H1 (cell line): ENCODE results near the gene PTPRH. TPM values are rescaled to one million over a fixed set of nuclear protein-coding genes. Genes with fewer than 3 reads are reported as not detected.
A peak's percentile ranks its signal among the peaks of the same experiment; 100 is the strongest.

Source experiments
- CTCF ChIA-PET: fragments of 300-600 bp; sonication (Branson Sonifier 250); formaldehyde crosslinking; loops from one replicate; lab custom pipeline; 2021; ENCODE audit not compliant: partially characterized antibody; lab: Charles Lee
- POLR2A ChIA-PET: fragments of 300-600 bp; sonication (Branson Sonifier 250); formaldehyde crosslinking; loops from one replicate; lab custom pipeline; 2021; ENCODE audit warnings: inconsistent platforms; ENCODE audit not compliant: partially characterized antibody; lab: Charles Lee
- DNase-seq, 2 experiments: peaks; one replicate each; pipeline versions ENCODE4 v3.0.0 to v3.0.0-alpha.2; 2010 to 2022; ENCODE audit warnings: low spot score in 2 of 2, low read depth in 1 of 2, mixed read lengths in 1 of 2
- FAIRE-seq: peaks from 2 replicates; lab custom pipeline; 2011; peaks lifted over from hg19 to GRCh38; lab: Jason Lieb, UNC
- H2AFZ ChIP-seq: 2 replicates; pipeline ENCODE4 v1.8.1; 2012; ENCODE audit warnings: low read length, inconsistent platforms
- H2AK5ac ChIP-seq: 2 replicates; pipeline ENCODE4 v1.6.1; 2013; ENCODE audit warnings: low read depth, low read length
- H2BK120ac ChIP-seq: replicated peaks from 2 replicates; pipeline ENCODE3; 2013; ENCODE audit warnings: low read depth, low read length, inconsistent platforms
- H2BK12ac ChIP-seq: 2 replicates; pipeline ENCODE4 v1.6.1; 2013; ENCODE audit warnings: low read depth, low read length
- H2BK15ac ChIP-seq: 2 replicates; pipeline ENCODE4 v1.6.1; 2013; ENCODE audit warnings: low read length
- H2BK20ac ChIP-seq: 2 replicates; pipeline ENCODE4 v1.6.1; 2013; ENCODE audit warnings: low read length
- H2BK5ac ChIP-seq: 2 replicates; pipeline ENCODE4 v1.6.1; 2013; ENCODE audit warnings: low read depth, low read length
- H3K14ac ChIP-seq: 2 replicates; pipeline ENCODE4 v1.6.1; 2013; ENCODE audit warnings: inconsistent platforms; ENCODE audit not compliant: insufficient read length
- H3K18ac ChIP-seq: 2 replicates; pipeline ENCODE4 v1.6.1; 2013; ENCODE audit warnings: low read length; ENCODE audit errors: extremely low read depth
- H3K23ac ChIP-seq: 2 replicates; pipeline ENCODE4 v1.6.1; 2013; ENCODE audit warnings: inconsistent platforms; ENCODE audit not compliant: insufficient read length
- H3K23me2 ChIP-seq: 2 replicates; pipeline ENCODE4 v1.6.1; 2013; ENCODE audit warnings: low read depth, low read length
- H3K27ac ChIP-seq: 2 replicates; pipeline ENCODE4 v1.6.1; 2011; ENCODE audit warnings: low read depth, low read length, inconsistent platforms
- H3K27me3 ChIP-seq, 4 experiments: replicated peaks in 1 of 4; 1 replicate in 1 of 4; 2 replicates in 3 of 4; pipeline versions ENCODE4 v1.6.1 to v1.8.1; 2011 to 2013; ENCODE audit warnings: low read length in 3 of 4, mild to moderate bottlenecking in 3 of 4, inconsistent platforms in 2 of 4, mixed read lengths in 2 of 4, moderate library complexity in 1 of 4; ENCODE audit not compliant: control insufficient read depth in 3 of 4, insufficient read depth in 3 of 4; ENCODE audit errors: extremely low read depth in 1 of 4
- H3K36me3 ChIP-seq, 4 experiments: 2 replicates each; pipeline versions ENCODE4 v1.6.1 to v1.8.1; 2011 to 2013; ENCODE audit warnings: mild to moderate bottlenecking in 4 of 4, low read length in 3 of 4, moderate library complexity in 2 of 4, control low read depth in 1 of 4, inconsistent platforms in 1 of 4; ENCODE audit not compliant: insufficient read depth in 4 of 4, control insufficient read depth in 2 of 4
- H3K4ac ChIP-seq: replicated peaks from 2 replicates; pipeline ENCODE3; 2013; ENCODE audit warnings: low read length, low read depth, mixed read lengths, inconsistent platforms; ENCODE audit not compliant: insufficient read length
- H3K4me1 ChIP-seq, 4 experiments: replicated peaks in 1 of 4; 1 replicate in 1 of 4; 2 replicates in 3 of 4; pipeline versions ENCODE4 v1.6.1 to v1.8.1; 2011 to 2013; ENCODE audit warnings: low read length in 3 of 4, inconsistent platforms in 2 of 4, mixed read lengths in 1 of 4; ENCODE audit not compliant: insufficient read depth in 4 of 4, control insufficient read depth in 3 of 4
- H3K4me2 ChIP-seq, 2 experiments: 2 replicates each; pipeline versions ENCODE4 v1.6.1 to v1.8.1; 2011 to 2013; ENCODE audit warnings: low read depth in 2 of 2, low read length in 2 of 2, control low read depth in 1 of 2, inconsistent platforms in 1 of 2, mild to moderate bottlenecking in 1 of 2; ENCODE audit not compliant: insufficient read depth in 1 of 2
- H3K4me3 ChIP-seq, 4 experiments: fragments of 200-600, 300-600 bp in 1 of 4; sonication (generic), shearing (Covaris generic), sonication (Bioruptor Twin) in 1 of 4; 2 replicates each; pipeline versions ENCODE4 v1.5.1 to v1.8.1; 2011 to 2016; ENCODE audit warnings: low read length in 4 of 4, low read depth in 3 of 4, control low read depth in 2 of 4, inconsistent platforms in 2 of 4, mild to moderate bottlenecking in 2 of 4, mixed read lengths in 1 of 4, moderate library complexity in 1 of 4; ENCODE audit not compliant: insufficient read depth in 2 of 4; ENCODE audit errors: extremely low read depth in 1 of 4
- H3K56ac ChIP-seq: replicated peaks from 2 replicates; pipeline ENCODE3; 2013; ENCODE audit warnings: low read depth, mild to moderate bottlenecking, mixed read lengths, low read length, inconsistent platforms; ENCODE audit not compliant: insufficient read length
- H3K79me1 ChIP-seq: 2 replicates; pipeline ENCODE4 v1.6.1; 2013; ENCODE audit warnings: low read depth, low read length, control low read depth
- H3K79me2 ChIP-seq, 2 experiments: 2 replicates each; pipeline versions ENCODE4 v1.6.1 to v1.8.1; 2012 to 2013; ENCODE audit warnings: low read length in 2 of 2, mild to moderate bottlenecking in 2 of 2, inconsistent platforms in 1 of 2; ENCODE audit not compliant: insufficient read depth in 2 of 2, control insufficient read depth in 1 of 2
- H3K9ac ChIP-seq, 4 experiments: replicated peaks in 1 of 4; 1 replicate in 1 of 4; 2 replicates in 3 of 4; pipeline versions ENCODE4 v1.6.1 to v1.8.1; 2011 to 2013; ENCODE audit warnings: low read depth in 3 of 4, low read length in 3 of 4, control low read depth in 2 of 4, mild to moderate bottlenecking in 2 of 4, moderate library complexity in 2 of 4, inconsistent platforms in 1 of 4; ENCODE audit errors: extremely low read depth in 1 of 4
- H3K9me3 ChIP-seq, 2 experiments: 2 replicates each; pipeline versions ENCODE4 v1.6.1 to v1.8.1; 2012 to 2013; ENCODE audit warnings: mild to moderate bottlenecking in 2 of 2, moderate library complexity in 2 of 2, control low read depth in 1 of 2, inconsistent platforms in 1 of 2, low read depth in 1 of 2, low read length in 1 of 2, mixed read lengths in 1 of 2; ENCODE audit not compliant: insufficient read depth in 2 of 2
- H4K20me1 ChIP-seq, 2 experiments: replicated peaks in 1 of 2; 2 replicates each; pipeline versions ENCODE3 to v1.8.1; 2011 to 2013; ENCODE audit warnings: inconsistent platforms in 2 of 2, low read length in 2 of 2, mild to moderate bottlenecking in 1 of 2; ENCODE audit not compliant: insufficient read depth in 2 of 2, control insufficient read depth in 1 of 2
- H4K5ac ChIP-seq: 2 replicates; pipeline ENCODE4 v1.6.1; 2013; ENCODE audit warnings: low read length, low read depth, mixed read lengths, inconsistent platforms; ENCODE audit not compliant: insufficient read length
- H4K8ac ChIP-seq: 2 replicates; pipeline ENCODE4 v1.8.0; 2013; ENCODE audit warnings: mild to moderate bottlenecking, moderate library complexity, low read length, inconsistent platforms; ENCODE audit not compliant: insufficient read depth; ENCODE audit errors: extremely low read depth
- H4K91ac ChIP-seq: replicated peaks from 2 replicates; pipeline ENCODE3; 2013; ENCODE audit warnings: low read length, mixed read lengths, inconsistent platforms; ENCODE audit not compliant: insufficient read length
- BRCA1 ChIP-seq: IDR thresholded peaks from 2 replicates; pipeline ENCODE4 v1.6.1; 2012; ENCODE audit warnings: low read depth, low read length, improper control_type of control experiment
- CEBPB ChIP-seq: IDR thresholded peaks from 2 replicates; pipeline ENCODE4 v1.6.1; 2012; ENCODE audit warnings: low read depth, low read length
- JUN ChIP-seq: IDR thresholded peaks from 2 replicates; pipeline ENCODE4 v1.6.1; 2011; ENCODE audit warnings: low read depth, mild to moderate bottlenecking, improper control_type of control experiment, low read length
- RAD21 ChIP-seq, 2 experiments: IDR thresholded peaks in 1 of 2; conservative IDR thresholded peaks in 1 of 2; 2 replicates each; pipeline ENCODE4 v1.6.1; 2011; ENCODE audit warnings: low read depth in 2 of 2, low read length in 2 of 2, improper control_type of control experiment in 1 of 2, inconsistent platforms in 1 of 2, mild to moderate bottlenecking in 1 of 2, moderate library complexity in 1 of 2
- RBBP5 ChIP-seq: IDR thresholded peaks from 2 replicates; pipeline ENCODE4 v1.7.1; 2012; ENCODE audit warnings: low read depth, mild to moderate bottlenecking, inconsistent platforms, low read length, moderate library complexity, borderline replicate concordance
- RXRA ChIP-seq: IDR thresholded peaks from 2 replicates; pipeline ENCODE4 v1.6.1; 2011; ENCODE audit warnings: low read depth, mild to moderate bottlenecking, low read length, moderate library complexity; ENCODE audit not compliant: insufficient read depth
- SIX5 ChIP-seq: IDR thresholded peaks from 2 replicates; pipeline ENCODE4 v1.6.1; 2011; ENCODE audit warnings: mild to moderate bottlenecking, low read depth, low read length
- TEAD4 ChIP-seq: IDR thresholded peaks from 2 replicates; pipeline ENCODE4 v1.6.1; 2012; ENCODE audit warnings: low read depth, low read length, inconsistent platforms, mixed read lengths
- WGBS, 2 experiments: shearing (Covaris generic) in 1 of 2; methylation state at CpG; one replicate each; pipeline versions ENCODE4 v1.1.6 to v1.1.7; 2013 to 2015; ENCODE audit warnings: low lambda C conversion rate in 2 of 2, mixed read lengths in 2 of 2, inconsistent platforms in 1 of 2, low coverage in 1 of 2, missing lambda C conversion rate in 1 of 2; ENCODE audit not compliant: insufficient replicate concordance in 2 of 2, insufficient coverage in 1 of 2, insufficient read length in 1 of 2; ENCODE audit errors: extremely low coverage in 1 of 2, missing lambda C conversion rate in 1 of 2; 5-methylcytosine and 5-hydroxymethylcytosine counted together
- polyA plus RNA-seq, 7 experiments: library from polyadenylated mRNA; depleted of rRNA in 3 of 7; stranded (reverse) in 5 of 7; unstranded in 2 of 7; fragments of >200 nt in 5 of 7; fragments of 200-250 nt in 2 of 7; gene quantifications; 1 replicate in 5 of 7; 2 replicates in 1 of 7; 4 replicates in 1 of 7; pipeline versions ENCODE4 v1.2.1 to v1.2.3, GENCODE V29; 2011 to 2013; ENCODE audit warnings: missing spikeins in 2 of 7, mixed read lengths in 2 of 7
- total RNA-seq: library from RNA; stranded (reverse); fragmentation: NEBNext Ultra II Directional; extraction: Animal tissue kit (Norgen Biotek cat#: 25700); gene quantifications from 2 replicates; pipeline ENCODE4 v1.2.1, GENCODE V29; 2021
- TF ChIP-seq, protein P1 (sequence below): IDR thresholded peaks from 2 replicates; pipeline ENCODE4 v1.6.1; 2011; ENCODE audit warnings: low read depth, mild to moderate bottlenecking, low read length; ENCODE audit not compliant: insufficient read depth
- TF ChIP-seq, protein P2 (sequence below): IDR thresholded peaks from 2 replicates; pipeline ENCODE4 v1.6.1; 2012; ENCODE audit warnings: inconsistent platforms

Gene PTPRH
- total and polyA plus RNA-seq, 2 of the 8 experiments (the other 6 are each of a cell fraction or from before 2014, with no cell fraction given): 0.30 to 0.39 TPM

DNA sequence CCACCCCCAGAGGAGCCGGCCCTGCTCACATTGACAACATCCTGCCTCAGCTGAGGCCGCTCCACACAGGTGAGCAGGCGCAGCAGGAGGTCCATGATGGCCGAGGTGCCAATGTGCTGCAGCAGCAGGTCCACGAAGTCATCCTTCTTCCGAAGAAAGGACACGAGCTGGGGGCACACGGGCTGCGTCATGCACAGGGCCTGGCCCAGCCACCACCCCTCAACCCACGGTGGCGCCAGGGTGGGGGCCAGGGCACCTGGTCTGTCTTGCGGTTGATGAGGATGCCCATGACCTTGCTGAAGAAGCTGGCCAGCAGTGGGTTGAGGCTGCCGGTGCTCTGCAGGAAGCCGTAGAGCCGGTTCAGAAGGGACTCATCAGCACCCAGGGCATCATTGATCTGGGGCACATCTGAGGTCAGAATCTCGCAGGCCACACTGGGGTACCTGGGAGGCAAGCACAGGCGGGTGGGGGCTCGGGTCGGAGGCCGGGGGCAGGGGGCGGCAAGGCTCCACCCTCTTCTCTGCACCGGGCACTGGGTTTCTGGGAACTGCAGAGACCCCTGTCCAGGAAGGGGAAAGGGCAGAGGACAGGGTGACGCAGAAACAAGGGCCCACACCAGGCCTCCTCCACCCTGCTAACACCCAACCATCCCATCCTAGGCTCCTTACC, 36.1 kb upstream of the PTPRH start:
- no peak for FAIRE-seq
- peaks cover 5 to 28% of the 10 kb centered on the region in 2 experiments; a peak in 3 of 4 replicates for H3K79me2 ChIP-seq
- ChIA-PET POLR2A (no interaction called here), CTCF (interaction anchor here (0.7 to 8.4 kb wide), 5 partner anchors 9 to 114 kb away, joined by 3 to 32 read pairs (median 4); no protein-coding TSS in a partner anchor)
- H3K27ac ChIP-seq: no peak overlapping the region
- no peak overlapping the region for H4K8ac ChIP-seq
- no peak overlapping the region for H2AFZ ChIP-seq
- H3K36me3 ChIP-seq: peaks cover 8 to 37% (median 23%) of the 10 kb centered on the region in 4 experiments; a peak in 6 of 8 replicates
- H3K18ac ChIP-seq: no peak overlapping the region
- peaks cover 15 to 36% of the 10 kb centered on the region in 2 experiments for H4K20me1 ChIP-seq
- H3K79me1 ChIP-seq: peaks cover 15% of the 10 kb centered on the region
- no peak overlapping the region for H2BK20ac ChIP-seq
- H3K4me3 ChIP-seq: no peak overlapping the region
- H3K4me1 ChIP-seq: no peaks in the 10 kb centered on the region
- H2BK5ac ChIP-seq: peak overlapping the region; percentile 85; the same call in 1 of the 2 replicates
- H3K23me2 ChIP-seq: no peaks in the 10 kb centered on the region
- H2AK5ac ChIP-seq: no peak overlapping the region
- H3K9me3 ChIP-seq: no peaks in the 10 kb centered on the region
- WGBS, 2 experiments: 94% methylated on average over 15 of the region's 23 CpGs; no CpG with 5 or more reads in 1 of the 2 experiments
- no peak overlapping the region for H2BK120ac ChIP-seq
- H4K5ac ChIP-seq: no peak overlapping the region
- no peak overlapping the region for H3K4ac ChIP-seq
- DNase-seq: no peak
- H3K4me2 ChIP-seq: no peak overlapping the region
- no peak overlapping the region for H3K9ac ChIP-seq
- no peak overlapping the region for H3K56ac ChIP-seq
- H4K91ac ChIP-seq: no peak overlapping the region
- no peak overlapping the region for H2BK12ac ChIP-seq
- no peak overlapping the region for H2BK15ac ChIP-seq
- H3K14ac ChIP-seq: no peak overlapping the region
- no peaks in the 10 kb centered on the region for H3K27me3 ChIP-seq
- no peak overlapping the region for H3K23ac ChIP-seq
- TF ChIP-seq JUN (no peak), RAD21 (IDR thresholded peaks at IDR 0.05 in 1 of 2, conservative IDR thresholded peaks at IDR 0.05 in 1 of 2; ENCODE audit: low read depth in 2 of 2, low read length in 2 of 2) (no peak), RBBP5 (no peak), BRCA1 (no peak), RXRA (no peak), CEBPB (no peak), TEAD4 (no peak), SIX5 (no peak)
- TF ChIP-seq, protein P1, sequence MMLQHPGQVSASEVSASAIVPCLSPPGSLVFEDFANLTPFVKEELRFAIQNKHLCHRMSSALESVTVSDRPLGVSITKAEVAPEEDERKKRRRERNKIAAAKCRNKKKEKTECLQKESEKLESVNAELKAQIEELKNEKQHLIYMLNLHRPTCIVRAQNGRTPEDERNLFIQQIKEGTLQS: no peak
- TF ChIP-seq, protein P2, sequence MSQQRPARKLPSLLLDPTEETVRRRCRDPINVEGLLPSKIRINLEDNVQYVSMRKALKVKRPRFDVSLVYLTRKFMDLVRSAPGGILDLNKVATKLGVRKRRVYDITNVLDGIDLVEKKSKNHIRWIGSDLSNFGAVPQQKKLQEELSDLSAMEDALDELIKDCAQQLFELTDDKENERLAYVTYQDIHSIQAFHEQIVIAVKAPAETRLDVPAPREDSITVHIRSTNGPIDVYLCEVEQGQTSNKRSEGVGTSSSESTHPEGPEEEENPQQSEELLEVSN: no peak
